A549 (cell line): ENCODE measurements around the gene COBL. TPM values are rescaled to one million over a fixed set of nuclear protein-coding genes. Genes with fewer than 3 reads are reported as not detected.

Experiments used
- ATAC-seq, 2 experiments: fragments of 200-7000 bp in 1 of 2; fragments of >200 bp in 1 of 2; cut with Nextera tagmentation in 1 of 2; cut with Tn5 transposase in 1 of 2; 3 replicates each; pipeline versions ENCODE4 v1.8.0 to v1.9.1; 2018 to 2020; ENCODE audit warnings: mild to moderate bottlenecking in 1 of 2, moderate library complexity in 1 of 2
- CTCF ChIA-PET: fragments of 300-600 bp; sonication (Branson Sonifier 250); formaldehyde crosslinking; extraction: SDS; loops from one replicate; lab custom pipeline; 2021; ENCODE audit warnings: antibody characterized with exemption, inconsistent platforms; lab: Yijun Ruan, JAX
- POLR2A ChIA-PET: fragments of 350-600 bp; formaldehyde crosslinking; extraction: SDS; loops from one replicate; lab custom pipeline; 2021; ENCODE audit warnings: antibody characterized with exemption, inconsistent platforms; lab: Yijun Ruan, JAX
- DNase-seq, 2 experiments: peaks; one replicate each; pipeline versions ENCODE4 v3.0.0 to v3.0.0-alpha.2; 2011 to 2016; ENCODE audit warnings: low read depth in 1 of 2, low spot score in 1 of 2
- FAIRE-seq: peaks from 2 replicates; lab custom pipeline; 2011; peaks lifted over from hg19 to GRCh38; lab: Jason Lieb, UNC
- H3K27ac ChIP-seq, 2 experiments: fragments of >200 bp; sonication (Bioruptor Twin); formaldehyde crosslinking; 3 replicates each; pipeline ENCODE4 v1.5.1; 2016 to 2017
- H3K4me1 ChIP-seq: fragments of >200 bp; sonication (Bioruptor Twin); formaldehyde crosslinking; 3 replicates; pipeline ENCODE4 v1.6.1; 2016
- H3K4me2 ChIP-seq: fragments of >200 bp; sonication (Bioruptor Twin); formaldehyde crosslinking; 3 replicates; pipeline ENCODE4 v1.6.1; 2016
- H3K4me3 ChIP-seq: fragments of >200 bp; sonication (Bioruptor Twin); formaldehyde crosslinking; 3 replicates; pipeline ENCODE4 v1.5.1; 2016
- H3K9me3 ChIP-seq: fragments of >200 bp; sonication (Bioruptor Twin); formaldehyde crosslinking; 3 replicates; pipeline ENCODE4 v1.6.1; 2016
- ATOH8 ChIP-seq: fragments of 250-450 bp; sonication (Bioruptor Pico); IDR thresholded peaks from 2 replicates; pipeline ENCODE4 v1.5.0; 2020; ENCODE audit warnings: low read depth, mild to moderate bottlenecking, moderate library complexity
- CBX2 ChIP-seq: fragments of 200-600 bp; sonication (generic); IDR thresholded peaks from 2 replicates; pipeline ENCODE4 v1.6.1; 2016; ENCODE audit warnings: low read depth, mild to moderate bottlenecking, borderline replicate concordance
- CBX8 ChIP-seq: fragments of 200-600 bp; sonication (generic); IDR thresholded peaks from 2 replicates; pipeline ENCODE4 v1.6.1; 2016
- CHD2 ChIP-seq: fragments of 150-350 bp; IDR thresholded peaks from 2 replicates; pipeline ENCODE4 v1.6.1; 2014; ENCODE audit warnings: low read length; ENCODE audit not compliant: partially characterized antibody
- ESRRA ChIP-seq: fragments of 150-350 bp; IDR thresholded peaks from 2 replicates; pipeline ENCODE4 v1.6.1; 2014; ENCODE audit warnings: mild to moderate bottlenecking, low read length, borderline replicate concordance
- FOSL2 ChIP-seq, 2 experiments: fragments of 450-650 bp in 1 of 2; fragments of >200 bp in 1 of 2; sonication (Bioruptor Twin) in 1 of 2; formaldehyde crosslinking; IDR thresholded peaks; 2 replicates each; pipeline versions ENCODE4 v1.5.0 to v1.6.1; 2016 to 2020; ENCODE audit warnings: mild to moderate bottlenecking in 1 of 2, moderate library complexity in 1 of 2
- FOXS1 ChIP-seq: fragments of 250-450 bp; sonication (Bioruptor Pico); IDR thresholded peaks from 2 replicates; pipeline ENCODE4 v1.5.0; 2020; ENCODE audit warnings: mild to moderate bottlenecking, moderate library complexity
- HEYL ChIP-seq: fragments of 250-450 bp; sonication (Bioruptor Pico); IDR thresholded peaks from 2 replicates; pipeline ENCODE4 v1.8.0; 2021; ENCODE audit warnings: mild to moderate bottlenecking, moderate library complexity
- HOXA7 ChIP-seq: fragments of 250-450 bp; sonication (Bioruptor Pico); IDR thresholded peaks from 2 replicates; pipeline ENCODE4 v1.5.0; 2020; ENCODE audit warnings: mild to moderate bottlenecking, moderate library complexity
- HOXB13 ChIP-seq: fragments of 250-450 bp; sonication (Bioruptor Pico); IDR thresholded peaks from 2 replicates; pipeline ENCODE4 v1.5.0; 2020; ENCODE audit warnings: low read depth, mild to moderate bottlenecking, moderate library complexity
- KDM1A ChIP-seq: fragments of 200-600 bp; sonication (generic); IDR thresholded peaks from 2 replicates; pipeline ENCODE4 v1.6.1; 2016; ENCODE audit warnings: low read depth, mild to moderate bottlenecking
- MAFK ChIP-seq: fragments of 450-650 bp; IDR thresholded peaks from 2 replicates; pipeline ENCODE4 v1.6.1; 2014; ENCODE audit not compliant: partially characterized antibody
- MAZ ChIP-seq: fragments of 150-350 bp; IDR thresholded peaks from 2 replicates; pipeline ENCODE4 v1.6.1; 2014; ENCODE audit warnings: antibody characterized with exemption, low read depth, low read length, borderline replicate concordance
- MYC ChIP-seq: IDR thresholded peaks from 2 replicates; pipeline ENCODE4 v1.6.1; 2012; ENCODE audit warnings: mild to moderate bottlenecking, inconsistent platforms, low read length, improper control_type of control experiment, borderline replicate concordance
- NPAS2 ChIP-seq: fragments of 250-450 bp; sonication (Bioruptor Pico); IDR thresholded peaks from 2 replicates; pipeline ENCODE4 v1.8.0; 2022; ENCODE audit warnings: mild to moderate bottlenecking, moderate library complexity, borderline replicate concordance
- RARB ChIP-seq: fragments of 250-450 bp; sonication (Bioruptor Pico); IDR thresholded peaks from 2 replicates; pipeline ENCODE4 v1.8.0; 2021; ENCODE audit warnings: mild to moderate bottlenecking, moderate library complexity
- RCOR1 ChIP-seq: fragments of 150-350 bp; IDR thresholded peaks from 2 replicates; pipeline ENCODE4 v1.6.1; 2014; ENCODE audit warnings: antibody characterized with exemption, low read length, low read depth
- RFX5 ChIP-seq: fragments of 450-650 bp; IDR thresholded peaks from 2 replicates; pipeline ENCODE4 v1.7.1; 2014; ENCODE audit warnings: antibody characterized with exemption, mild to moderate bottlenecking, moderate library complexity
- SREBF2 ChIP-seq: fragments of 450-650 bp; IDR thresholded peaks from 2 replicates; pipeline ENCODE4 v1.6.1; 2014; ENCODE audit warnings: mild to moderate bottlenecking, moderate library complexity
- TFCP2L1 ChIP-seq: fragments of 250-450 bp; sonication (Bioruptor Pico); IDR thresholded peaks from 2 replicates; pipeline ENCODE4 v1.5.0; 2021; ENCODE audit warnings: mild to moderate bottlenecking
- ZNF302 ChIP-seq: fragments of 250-450 bp; sonication (Bioruptor Pico); IDR thresholded peaks from 2 replicates; pipeline ENCODE4 v1.9.0; 2021; ENCODE audit warnings: inconsistent platforms, mild to moderate bottlenecking, moderate library complexity
- WGBS: methylation state at CpG from one replicate; pipeline ENCODE4 v1.1.6; 2017; ENCODE audit errors: missing lambda C conversion rate; 5-methylcytosine and 5-hydroxymethylcytosine counted together
- polyA plus RNA-seq, 4 experiments: library from polyadenylated mRNA; depleted of rRNA in 3 of 4; stranded (reverse); fragments of >200 nt; fragmentation: RNase III in 1 of 4; extraction: RNeasy Plus Mini Kit Qiagen cat#74134 plus additional on column Dnase treatment in 1 of 4; gene quantifications; 2 replicates in 3 of 4; 3 replicates in 1 of 4; pipeline ENCODE4 v1.2.3, GENCODE V29; 2011 to 2017
- TF ChIP-seq, protein P1 (sequence below): fragments of 150-350 bp; IDR thresholded peaks from 2 replicates; pipeline ENCODE4 v1.6.1; 2014; ENCODE audit warnings: low read depth, mild to moderate bottlenecking, low read length
- TF ChIP-seq, protein P2 (sequence below): fragments of 450-650 bp; IDR thresholded peaks from 2 replicates; pipeline ENCODE4 v1.6.1; 2014; ENCODE audit warnings: antibody characterized with exemption

COBL gene
- polyA plus RNA-seq, 2 of the 4 experiments (the other 2 are of a cell fraction), result 1.5 to 7.4 TPM

GRCh38 chr7:50988988-50989387, 327.6 kb downstream of the COBL start:
- 54% methylated on average over 1 of the region's 1 CpG for WGBS
- CTCF ChIA-PET, result interaction anchor here (1.9 kb wide), 1 partner anchor 10 kb away, joined by 5 read pairs; no protein-coding TSS in a partner anchor

GRCh38 chr7:50988465-50988864, 328.1 kb downstream of the COBL start:
- POLR2A ChIA-PET, result no interaction called here
- TF ChIP-seq TFCP2L1 (CRISPR knock-in tag) (no peak), MAZ (no peak), FOXS1 (CRISPR knock-in tag) (no peak), HEYL (CRISPR knock-in tag) (no peak), ATOH8 (CRISPR knock-in tag) (no peak), NPAS2 (no peak), MAFK (no peak), ZNF302 (CRISPR knock-in tag) (no peak), CBX8 (no peak), RCOR1 (no peak), RARB (CRISPR knock-in tag) (no peak), MYC (no peak), CHD2 (no peak), FOSL2 (IDR thresholded peaks at IDR 0.05) (no peak), FOSL2 (CRISPR knock-in tag; IDR thresholded peaks at IDR 0.05) (no peak), RFX5 (no peak)
- TF ChIP-seq, protein P1, sequence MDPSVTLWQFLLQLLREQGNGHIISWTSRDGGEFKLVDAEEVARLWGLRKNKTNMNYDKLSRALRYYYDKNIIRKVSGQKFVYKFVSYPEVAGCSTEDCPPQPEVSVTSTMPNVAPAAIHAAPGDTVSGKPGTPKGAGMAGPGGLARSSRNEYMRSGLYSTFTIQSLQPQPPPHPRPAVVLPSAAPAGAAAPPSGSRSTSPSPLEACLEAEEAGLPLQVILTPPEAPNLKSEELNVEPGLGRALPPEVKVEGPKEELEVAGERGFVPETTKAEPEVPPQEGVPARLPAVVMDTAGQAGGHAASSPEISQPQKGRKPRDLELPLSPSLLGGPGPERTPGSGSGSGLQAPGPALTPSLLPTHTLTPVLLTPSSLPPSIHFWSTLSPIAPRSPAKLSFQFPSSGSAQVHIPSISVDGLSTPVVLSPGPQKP, result no peak
- Histone ChIP-seq H3K4me2 (no peak overlapping the region), H3K4me3 (no peak overlapping the region), H3K27ac (no peak overlapping the region), H3K9me3 (no peaks in the 10 kb centered on the region), H3K4me1 (no peaks in the 10 kb centered on the region)
- ATAC-seq, result no peak
- 63% methylated on average over 6 of the region's 6 CpGs for WGBS
- FAIRE-seq, result no peak
- DNase-seq, result no peak
- CTCF ChIA-PET, result interaction anchor here (0.5 to 1.9 kb wide), 2 partner anchors 10 to 153 kb away, joined by 4 to 5 read pairs; no protein-coding TSS in a partner anchor

More at GRCh38 chr7:50988988-50989387, 327.6 kb downstream of the COBL start:
- Histone ChIP-seq H3K4me2 (no peak overlapping the region), H3K9me3 (no peaks in the 10 kb centered on the region), H3K4me3 (no peak overlapping the region), H3K4me1 (no peaks in the 10 kb centered on the region), H3K27ac (no peak overlapping the region)
- no peak for ATAC-seq
- no peak for FAIRE-seq
- TF ChIP-seq SREBF2 (no peak), KDM1A (no peak), ZNF302 (CRISPR knock-in tag) (no peak), HOXA7 (no peak), MYC (no peak)
- TF ChIP-seq, protein P2, sequence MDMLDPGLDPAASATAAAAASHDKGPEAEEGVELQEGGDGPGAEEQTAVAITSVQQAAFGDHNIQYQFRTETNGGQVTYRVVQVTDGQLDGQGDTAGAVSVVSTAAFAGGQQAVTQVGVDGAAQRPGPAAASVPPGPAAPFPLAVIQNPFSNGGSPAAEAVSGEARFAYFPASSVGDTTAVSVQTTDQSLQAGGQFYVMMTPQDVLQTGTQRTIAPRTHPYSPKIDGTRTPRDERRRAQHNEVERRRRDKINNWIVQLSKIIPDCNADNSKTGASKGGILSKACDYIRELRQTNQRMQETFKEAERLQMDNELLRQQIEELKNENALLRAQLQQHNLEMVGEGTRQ, result no peak
- POLR2A ChIA-PET, result no interaction called here
- no peak for DNase-seq

- Histone ChIP-seq H3K9me3 (no peaks in the 10 kb centered on the region), H3K27ac (no peak overlapping the region), H3K4me3 (no peak overlapping the region), H3K4me1 (no peaks in the 10 kb centered on the region), H3K4me2 (no peak overlapping the region)
- 48% methylated on average over 4 of the region's 4 CpGs for WGBS
- CTCF ChIA-PET, result no interaction called here
- DNase-seq (no peak), ATAC-seq (no peak), FAIRE-seq (no peak)
- POLR2A ChIA-PET, result no interaction called here
- TF ChIP-seq FOSL2 (IDR thresholded peaks at IDR 0.05), result no peak
- TF ChIP-seq FOSL2 (CRISPR knock-in tag; IDR thresholded peaks at IDR 0.05), result no peak
- TF ChIP-seq ESRRA, result no peak
- no peak for TF ChIP-seq CBX2
- no peak for TF ChIP-seq SREBF2
- no peak for TF ChIP-seq HOXB13 (CRISPR knock-in tag)
Observed at GRCh38 chr7:50985096-50985495, 331.5 kb downstream of the COBL start.
